Transverse colon (tissue), 4 donors: ENCODE measurements around the gene GPN2. TPM values are rescaled to one million over a fixed set of nuclear protein-coding genes. Genes with fewer than 3 reads are reported as not detected.
A peak's percentile ranks its signal among the peaks of the same experiment; 100 is the strongest.

Source experiments
- DNase-seq: peaks from one replicate; pipeline ENCODE4 v3.0.0-alpha.2; 2019
- H3K27ac ChIP-seq, 4 donors: fragments of 200-600 bp; sonication (generic); 2 replicates each; pipeline ENCODE4 v1.5.1; 2016 to 2018; ENCODE audit warnings: inconsistent platforms in 4 of 4
- H3K27me3 ChIP-seq: fragments of 200-600 bp; sonication (generic); 2 replicates; pipeline ENCODE4 v1.5.1; 2017; ENCODE audit warnings: inconsistent platforms
- H3K36me3 ChIP-seq, 4 donors: fragments of 200-600 bp; sonication (generic); 2 replicates each; pipeline ENCODE4 v1.5.1; 2017 to 2019; ENCODE audit warnings: inconsistent platforms in 4 of 4
- H3K4me1 ChIP-seq, 4 donors: fragments of 200-600 bp; sonication (generic); 2 replicates each; pipeline ENCODE4 v1.5.1; 2017 to 2020; ENCODE audit warnings: inconsistent platforms in 4 of 4
- H3K4me3 ChIP-seq, 4 donors: fragments of 200-600 bp; sonication (generic); 1 replicate in 1 of 4; 2 replicates in 3 of 4; pipeline versions ENCODE4 v1.5.1 to v1.6.1; 2017 to 2019; ENCODE audit warnings: inconsistent platforms in 4 of 4
- H3K9me3 ChIP-seq, 2 donors: fragments of 200-600 bp; sonication (generic); 2 replicates each; pipeline ENCODE4 v1.5.1; 2017 to 2019; ENCODE audit warnings: inconsistent platforms in 2 of 2
- EP300 ChIP-seq: sonication (generic); formaldehyde crosslinking; IDR thresholded peaks from one replicate; pipeline ENCODE4 v1.6.1; 2017; ENCODE audit warnings: antibody characterized with exemption, low read depth
- POLR2A ChIP-seq: fragments of 450-650 bp; IDR thresholded peaks from one replicate; pipeline ENCODE4 v1.6.1; 2016; ENCODE audit warnings: antibody characterized with exemption, mild to moderate bottlenecking, moderate library complexity
- POLR2AphosphoS5 ChIP-seq, 3 donors: sonication (generic); formaldehyde crosslinking; IDR thresholded peaks; one replicate each; pipeline ENCODE4 v1.6.1; 2016; ENCODE audit warnings: antibody characterized with exemption in 3 of 3
- WGBS, 2 donors: methylation state at CpG; one replicate each; pipeline ENCODE4 v1.1.5; 2018; ENCODE audit warnings: low coverage in 1 of 2; 5-methylcytosine and 5-hydroxymethylcytosine counted together
- in situ Hi-C, 4 donors: fragments of 200-750 bp; cut with MboI; loops; one replicate each; pipeline versions ENCODE4 v1.15.0 to v1.15.1; 2017; ENCODE audit warnings: low sequenced_read_pairs in 3 of 4, low pct_ligation_motif_present in 1 of 4, low pct_unique_long_range_greater_than_20kb in 1 of 4
- intact Hi-C: fragments of 100-400 bp; cut with DNase I; formaldehyde crosslinking; loops from one replicate; pipeline ENCODE4 v1.15.1; 2023; ENCODE audit warnings: low total_unique reads
- total RNA-seq, 4 donors: library from RNA; depleted of rRNA; stranded (reverse); fragments of >200 nt; gene quantifications; one replicate each; pipeline ENCODE4 v1.1.0, GENCODE V29; 2016
- TF ChIP-seq, protein P1 (sequence below), 5 experiments: fragments of 200-600 bp in 3 of 5; fragments of 450-650 bp in 2 of 5; sonication (generic) in 3 of 5; IDR thresholded peaks; 1 replicate in 2 of 5; 2 replicates in 3 of 5; pipeline ENCODE4 v1.5.1; 2016 to 2017; ENCODE audit warnings: antibody characterized with exemption in 5 of 5, inconsistent platforms in 3 of 5, mild to moderate bottlenecking in 2 of 5, moderate library complexity in 1 of 5

Gene GPN2
- 10 to 100 TPM; 14.7 to 75.2 (median 28.7) TPM for total RNA-seq

DNA sequence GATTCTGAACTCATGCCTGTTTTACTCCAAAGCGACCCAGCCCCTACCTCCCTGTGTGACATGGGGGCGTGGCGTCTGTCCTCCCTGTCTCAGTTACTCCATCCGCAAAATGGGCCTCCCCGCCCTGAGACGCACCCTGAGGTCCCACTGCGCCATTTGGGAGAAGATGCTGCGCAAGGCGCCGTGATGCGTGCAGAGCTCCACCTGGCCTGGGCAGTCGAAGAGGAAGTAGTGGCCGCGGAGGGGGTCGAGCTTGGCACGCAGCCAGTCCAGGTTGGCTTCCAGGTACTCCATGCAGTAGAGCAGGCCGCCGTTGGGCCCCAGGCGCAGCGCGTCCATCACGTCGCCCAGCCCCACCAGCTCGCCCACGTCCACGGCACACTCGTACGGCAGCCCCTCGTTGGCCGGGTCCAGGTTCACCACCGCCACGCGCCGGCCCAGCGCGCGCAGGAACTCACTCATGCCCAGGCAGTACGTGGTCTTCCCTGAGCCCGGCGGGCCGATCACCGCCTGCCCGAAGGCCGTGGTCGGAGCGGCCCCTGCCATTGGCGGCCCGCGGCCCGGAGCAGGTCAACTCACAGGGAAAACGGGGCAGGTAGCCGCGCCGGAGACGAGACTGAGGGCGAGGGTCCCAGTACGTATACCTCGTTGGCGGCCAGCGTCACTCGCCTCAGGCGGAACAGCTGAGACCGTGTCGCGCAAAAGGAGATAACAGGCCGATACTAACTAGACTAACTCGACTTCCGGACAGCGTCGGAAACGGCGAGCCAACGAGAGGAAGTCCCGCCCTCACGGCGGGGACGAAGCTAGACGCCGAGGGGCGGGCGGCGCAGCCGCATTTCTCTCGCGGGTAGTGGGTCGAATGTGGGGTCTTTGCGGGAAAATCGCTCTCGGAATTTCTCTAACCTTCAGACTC lies at the start of gene GPN2:
TSS of gene GPN2 (minus strand) at position 733 of the 916 bp plus-strand sequence. CDS start at position 546, 187 bp downstream.
- Histone ChIP-seq H3K36me3 (peaks cover 0 to 37% (median 13%) of the 10 kb centered on the region in 4 donors), H3K4me3 (peak within 1 kb of the TSS; percentile 63 to 99 (median 80)), H3K27ac (peak within 1 kb of the TSS; percentile 91 to 98 (median 94)), H3K9me3 (no peaks in the 10 kb centered on the region), H3K4me1 (peaks cover 5 to 23% (median 17%) of the 10 kb centered on the region in 4 donors), H3K27me3 (no peaks in the 10 kb centered on the region)
- WGBS, 2 donors: 1 to 3% methylated on average over 7 to 86 of the region's 89 CpGs
- peak; percentile 82 for DNase-seq
- in situ Hi-C loops (loop anchor here in 1 of 4 donors (25.0 kb wide), 1 partner anchor 303 kb away; no protein-coding TSS in a partner anchor), intact Hi-C loops (no loop called here)
- TF ChIP-seq, protein P1, sequence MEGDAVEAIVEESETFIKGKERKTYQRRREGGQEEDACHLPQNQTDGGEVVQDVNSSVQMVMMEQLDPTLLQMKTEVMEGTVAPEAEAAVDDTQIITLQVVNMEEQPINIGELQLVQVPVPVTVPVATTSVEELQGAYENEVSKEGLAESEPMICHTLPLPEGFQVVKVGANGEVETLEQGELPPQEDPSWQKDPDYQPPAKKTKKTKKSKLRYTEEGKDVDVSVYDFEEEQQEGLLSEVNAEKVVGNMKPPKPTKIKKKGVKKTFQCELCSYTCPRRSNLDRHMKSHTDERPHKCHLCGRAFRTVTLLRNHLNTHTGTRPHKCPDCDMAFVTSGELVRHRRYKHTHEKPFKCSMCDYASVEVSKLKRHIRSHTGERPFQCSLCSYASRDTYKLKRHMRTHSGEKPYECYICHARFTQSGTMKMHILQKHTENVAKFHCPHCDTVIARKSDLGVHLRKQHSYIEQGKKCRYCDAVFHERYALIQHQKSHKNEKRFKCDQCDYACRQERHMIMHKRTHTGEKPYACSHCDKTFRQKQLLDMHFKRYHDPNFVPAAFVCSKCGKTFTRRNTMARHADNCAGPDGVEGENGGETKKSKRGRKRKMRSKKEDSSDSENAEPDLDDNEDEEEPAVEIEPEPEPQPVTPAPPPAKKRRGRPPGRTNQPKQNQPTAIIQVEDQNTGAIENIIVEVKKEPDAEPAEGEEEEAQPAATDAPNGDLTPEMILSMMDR (IDR thresholded peaks at IDR 0.05): no peak
- TF ChIP-seq POLR2AphosphoS5 (IDR thresholded peaks at IDR 0.05) (peak; percentile 80 to 96 (median 96)), POLR2A (peak; percentile 88), EP300 (no peak)

DNA sequence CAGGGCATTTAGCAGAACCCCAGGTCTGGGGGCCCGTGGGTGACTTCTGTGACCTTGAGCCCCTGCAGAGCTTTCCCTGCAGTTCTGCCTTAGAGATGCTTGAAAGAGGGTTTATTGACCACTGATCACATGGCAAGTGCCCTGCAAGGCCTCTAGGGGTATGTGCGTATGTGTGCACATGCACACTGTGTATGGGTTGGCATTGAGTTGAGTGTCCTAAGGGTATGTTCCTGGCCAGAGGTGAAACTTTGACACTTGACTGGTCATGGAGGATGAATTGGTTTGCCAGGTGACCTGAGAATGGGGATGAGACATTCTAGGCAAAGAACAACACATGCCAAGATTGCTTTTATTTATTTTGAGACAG lies 48.6 kb upstream of the GPN2 start:
- H3K4me1 ChIP-seq: no peaks in the 10 kb centered on the region
- intact Hi-C loops (no loop called here), in situ Hi-C loops (no loop called here)
- H3K9me3 ChIP-seq: no peaks in the 10 kb centered on the region
- H3K27me3 ChIP-seq: no peaks in the 10 kb centered on the region
- H3K36me3 ChIP-seq: peaks cover 0 to 31% (median 12%) of the 10 kb centered on the region in 4 donors
- TF ChIP-seq POLR2AphosphoS5 (IDR thresholded peaks at IDR 0.05): no peak
- TF ChIP-seq EP300: no peak
- TF ChIP-seq, protein P1 (IDR thresholded peaks at IDR 0.05): no peak
- TF ChIP-seq POLR2A: no peak
- no peak overlapping the region for H3K4me3 ChIP-seq
- DNase-seq: no peak
- 90% methylated on average over 2 of the region's 2 CpGs; no CpG with 5 or more reads in 1 of the 2 donors for WGBS, 2 donors
- no peak overlapping the region for H3K27ac ChIP-seq

DNA sequence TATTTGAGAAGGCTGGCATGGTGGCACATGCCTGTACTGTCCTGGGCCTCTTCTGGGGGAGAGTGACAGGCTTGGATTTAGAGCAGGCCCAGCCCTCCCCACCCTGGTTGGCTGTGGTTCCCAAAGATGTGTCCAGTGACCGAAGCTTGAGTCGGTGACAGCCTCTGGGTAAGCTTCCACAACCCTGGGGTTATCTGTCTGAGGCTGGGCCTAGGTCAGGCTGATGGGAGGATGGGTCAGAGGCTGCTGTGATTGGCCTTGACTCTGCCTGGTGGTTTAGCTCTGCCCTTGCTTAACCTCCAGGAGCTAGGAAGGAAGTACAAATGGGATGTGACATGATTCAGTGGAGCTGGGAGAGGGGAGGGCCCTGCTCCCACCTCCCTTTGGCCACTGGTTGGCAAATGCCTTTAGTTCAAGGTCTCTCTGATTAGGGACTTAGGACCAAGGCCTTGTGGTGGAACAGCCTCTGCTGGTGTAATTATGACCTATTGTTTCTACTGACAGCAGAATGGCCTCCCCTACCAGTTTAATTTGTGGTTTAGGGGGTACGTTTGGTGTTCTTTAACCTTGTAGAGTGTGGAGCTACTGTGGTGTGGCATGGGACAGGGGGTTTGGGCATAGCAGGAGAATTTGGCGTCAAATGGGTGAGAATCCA lies 48.0 kb upstream of the GPN2 start:
- no peak for DNase-seq
- no peaks in the 10 kb centered on the region for H3K9me3 ChIP-seq
- TF ChIP-seq POLR2AphosphoS5 (IDR thresholded peaks at IDR 0.05) (no peak), EP300 (no peak), POLR2A (no peak)
- TF ChIP-seq, protein P1 (IDR thresholded peaks at IDR 0.05): no peak
- no peaks in the 10 kb centered on the region for H3K27me3 ChIP-seq
- in situ Hi-C loops (no loop called here), intact Hi-C loops (no loop called here)
- H3K4me3 ChIP-seq: no peak overlapping the region
- H3K27ac ChIP-seq: no peak overlapping the region
- H3K4me1 ChIP-seq: no peaks in the 10 kb centered on the region
- 92% methylated on average over 4 of the region's 4 CpGs; no CpG with 5 or more reads in 1 of the 2 donors for WGBS, 2 donors
- peaks cover 0 to 26% (median 9%) of the 10 kb centered on the region in 4 donors for H3K36me3 ChIP-seq

DNA sequence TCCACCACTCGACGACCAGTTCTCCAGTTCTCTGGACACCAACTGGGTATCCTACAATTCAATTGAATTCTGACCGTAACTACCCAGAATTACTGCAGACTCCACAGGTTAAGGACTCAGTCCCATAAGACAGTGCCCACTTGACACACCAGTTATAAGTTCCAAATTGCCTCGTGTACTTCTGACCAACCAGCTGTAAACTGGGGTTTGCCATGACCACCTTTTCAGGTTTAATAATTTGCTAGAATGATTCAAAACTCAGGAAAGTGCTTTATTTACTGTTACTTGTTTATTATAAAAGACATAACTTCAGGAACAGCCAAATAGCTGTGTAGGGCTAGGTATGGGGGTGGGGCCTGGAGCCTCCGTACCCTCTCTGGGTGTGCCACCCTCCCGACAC lies 46.7 kb upstream of the GPN2 start:
- TF ChIP-seq, protein P1 (IDR thresholded peaks at IDR 0.05): no peak
- TF ChIP-seq EP300 (no peak), POLR2A (no peak), POLR2AphosphoS5 (IDR thresholded peaks at IDR 0.05) (no peak)
- H3K36me3 ChIP-seq: peaks cover 0 to 13% (median 3%) of the 10 kb centered on the region in 4 donors
- intact Hi-C loops: no loop called here
- no peak for DNase-seq
- no peak overlapping the region for H3K27ac ChIP-seq
- H3K4me3 ChIP-seq: no peak overlapping the region
- no peaks in the 10 kb centered on the region for H3K9me3 ChIP-seq
- no peaks in the 10 kb centered on the region for H3K4me1 ChIP-seq
- 82 to 86% methylated on average over 6 of the region's 6 CpGs for WGBS, 2 donors
- H3K27me3 ChIP-seq: no peaks in the 10 kb centered on the region
- in situ Hi-C loops: no loop called here
